ENCODE data around the gene DGLUCY.

DGLUCY gene

DNA sequence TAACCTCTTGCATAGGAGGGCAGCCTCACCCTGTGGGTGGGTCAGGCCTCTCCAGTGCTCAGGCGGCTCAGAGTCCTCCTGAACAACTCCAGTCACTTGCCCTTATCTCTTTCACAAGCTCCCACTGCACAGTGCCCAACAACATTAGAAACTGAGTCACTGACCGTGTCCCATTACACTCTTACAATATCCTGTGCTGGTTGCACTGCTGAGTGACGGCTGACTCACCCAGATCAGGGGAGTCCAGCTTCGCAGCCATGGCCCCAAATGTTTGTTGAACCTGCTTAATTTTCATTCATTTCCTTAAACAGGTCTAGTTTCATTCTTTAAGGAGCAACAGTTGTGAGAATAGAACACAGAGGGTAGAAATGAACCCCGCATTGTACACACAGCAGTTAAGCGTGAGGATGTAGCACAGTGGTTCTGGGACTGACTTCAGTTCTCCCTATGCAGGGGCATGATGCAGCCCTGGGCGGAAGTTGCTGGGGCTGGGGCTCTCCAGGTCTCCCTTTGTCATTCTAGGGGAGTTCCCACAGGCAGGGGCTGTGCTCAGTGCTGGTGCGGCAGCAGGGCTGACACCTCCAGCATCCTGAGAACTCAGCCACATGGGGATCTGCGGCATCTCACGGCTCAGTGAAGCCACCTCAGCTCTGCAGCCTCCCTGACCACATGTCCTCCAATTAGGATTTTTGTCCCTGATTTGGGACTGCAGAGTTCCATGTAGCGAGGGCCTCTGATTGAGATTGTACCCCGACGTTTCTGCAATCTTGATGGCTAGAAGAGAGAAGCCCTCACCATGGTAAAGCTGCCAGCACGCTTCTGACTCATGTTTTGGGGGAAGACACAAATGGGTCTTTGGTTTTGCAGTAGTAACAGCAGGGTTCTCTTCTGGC, 114.5 kb downstream of the DGLUCY start:
- H3K27me3 ChIP-seq (ENCODE audit: insufficient read depth, low read length): no peaks in the 10 kb centered on the region
- no peak overlapping the region for H3K4me3 ChIP-seq (ENCODE audit: low read depth, low read length)
- no peak overlapping the region for H2BK120ac ChIP-seq (ENCODE audit: insufficient read depth, low read length, poor library complexity)
- H2BK5ac ChIP-seq (ENCODE audit: low read depth, low read length, poor library complexity): no peak overlapping the region
- no peak overlapping the region for H2AK5ac ChIP-seq (ENCODE audit: low read length)
- H3K4ac ChIP-seq (ENCODE audit: low read depth, low read length): no peak overlapping the region
- WGBS (ENCODE audit: extremely low coverage, insufficient coverage, insufficient read length): no CpG with 5 or more reads among the region's 14 CpGs
- H3K4me2 ChIP-seq (ENCODE audit: low read length): no peak overlapping the region
- H4K8ac ChIP-seq (ENCODE audit: low read depth, low read length): no peak overlapping the region
- no peaks in the 10 kb centered on the region for H3K4me1 ChIP-seq (ENCODE audit: control insufficient read depth in 1 of 2, insufficient read depth in 2 of 2, low read length in 2 of 2)
- no peak overlapping the region for H3K18ac ChIP-seq (ENCODE audit: low read length)
- H3K14ac ChIP-seq (ENCODE audit: low read length): no peak overlapping the region
- no peak overlapping the region for H2AFZ ChIP-seq (ENCODE audit: insufficient read depth, low read length, poor library complexity)
- H4K91ac ChIP-seq (ENCODE audit: low read depth, low read length): no peak overlapping the region
- H3K9ac ChIP-seq (ENCODE audit: low read length): no peak overlapping the region
- DNase-seq: no peak
- H3K36me3 ChIP-seq (ENCODE audit: control insufficient read depth in 1 of 2, insufficient read depth in 2 of 2, low read length in 2 of 2): peaks cover 0 to 2% of the 10 kb centered on the region in 2 experiments
- no peak overlapping the region for H4K12ac ChIP-seq (ENCODE audit: low read depth, low read length)
- no peak overlapping the region for H3K27ac ChIP-seq (ENCODE audit: low read depth, low read length)
- H3K79me2 ChIP-seq (ENCODE audit: control insufficient read depth, insufficient read depth, low read length, poor library complexity): no peaks in the 10 kb centered on the region
- H2BK12ac ChIP-seq (ENCODE audit: low read length): no peak overlapping the region
- no peaks in the 10 kb centered on the region for H3K79me1 ChIP-seq (ENCODE audit: low read length)
- peaks cover under 1% of the 10 kb centered on the region for H3K9me3 ChIP-seq (ENCODE audit: insufficient read depth, low read depth, low read length)
- no peak overlapping the region for H3K23ac ChIP-seq (ENCODE audit: low read length)

DNA sequence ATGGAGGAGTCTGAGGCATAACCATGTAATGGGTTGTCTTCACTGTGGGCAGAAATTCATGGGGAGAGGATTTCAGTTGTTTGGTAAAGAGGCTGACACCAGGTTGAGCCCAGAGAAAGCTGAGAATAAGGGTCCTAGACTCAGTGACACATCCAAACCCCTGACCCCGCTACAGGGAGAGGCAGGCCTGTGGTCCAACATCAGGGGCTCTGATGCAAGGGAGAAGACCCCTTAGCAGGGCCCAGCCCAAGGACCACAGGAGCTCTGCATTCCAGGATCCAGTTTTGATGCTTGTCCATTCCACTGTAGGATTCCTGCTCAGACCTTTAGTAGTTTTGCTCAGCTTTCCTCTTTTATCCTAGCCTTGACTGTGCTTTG, 115.1 kb downstream of the DGLUCY start:
- Histone ChIP-seq H2AFZ (ENCODE audit: insufficient read depth, low read length, poor library complexity) (no peak overlapping the region), H3K14ac (ENCODE audit: low read length) (no peak overlapping the region), H3K27me3 (ENCODE audit: insufficient read depth, low read length) (no peaks in the 10 kb centered on the region), H4K12ac (ENCODE audit: low read depth, low read length) (no peak overlapping the region), H3K4me2 (ENCODE audit: low read length) (no peak overlapping the region), H3K4me3 (ENCODE audit: low read depth, low read length) (no peak overlapping the region), H2BK12ac (ENCODE audit: low read length) (no peak overlapping the region), H4K8ac (ENCODE audit: low read depth, low read length) (no peak overlapping the region), H3K9ac (ENCODE audit: low read length) (no peak overlapping the region), H3K18ac (ENCODE audit: low read length) (no peak overlapping the region), H2AK5ac (ENCODE audit: low read length) (no peak overlapping the region), H3K79me2 (ENCODE audit: control insufficient read depth, insufficient read depth, low read length, poor library complexity) (no peaks in the 10 kb centered on the region), H3K4ac (ENCODE audit: low read depth, low read length) (no peak overlapping the region), H3K79me1 (ENCODE audit: low read length) (no peaks in the 10 kb centered on the region), H3K9me3 (ENCODE audit: insufficient read depth, low read depth, low read length) (peaks cover 3% of the 10 kb centered on the region), H3K4me1 (ENCODE audit: control insufficient read depth in 1 of 2, insufficient read depth in 2 of 2, low read length in 2 of 2) (no peaks in the 10 kb centered on the region), H3K36me3 (ENCODE audit: control insufficient read depth in 1 of 2, insufficient read depth in 2 of 2, low read length in 2 of 2) (peaks cover 0 to 2% of the 10 kb centered on the region in 2 experiments), H2BK5ac (ENCODE audit: low read depth, low read length, poor library complexity) (no peak overlapping the region), H2BK120ac (ENCODE audit: insufficient read depth, low read length, poor library complexity) (no peak overlapping the region), H4K91ac (ENCODE audit: low read depth, low read length) (no peak overlapping the region), H3K27ac (ENCODE audit: low read depth, low read length) (no peak overlapping the region), H3K23ac (ENCODE audit: low read length) (no peak overlapping the region)
- no peak for DNase-seq
- no CpG with 5 or more reads among the region's 1 CpG for WGBS (ENCODE audit: extremely low coverage, insufficient coverage, insufficient read length)

DNA sequence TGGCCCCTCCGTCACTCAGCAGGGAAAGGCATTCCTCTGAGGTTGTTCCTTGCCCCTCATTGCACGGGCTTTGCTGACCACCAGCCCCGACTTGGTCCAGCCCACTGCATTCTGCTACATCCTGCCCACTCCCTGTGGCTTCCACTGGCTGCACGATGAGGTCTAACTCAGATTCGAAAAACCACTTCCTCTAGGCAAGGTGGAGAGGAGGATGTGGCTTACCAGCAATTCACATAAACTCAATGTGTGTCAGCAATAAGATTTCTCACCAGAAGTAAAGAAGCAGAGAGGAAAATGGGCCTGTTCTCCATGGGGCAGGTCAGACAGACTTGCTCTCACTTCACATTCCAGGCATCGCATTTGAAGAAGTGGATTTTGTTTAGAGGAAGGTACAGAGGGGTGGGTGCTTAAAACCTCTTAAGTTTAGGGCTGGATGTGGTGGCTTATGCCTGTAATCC, 115.9 kb downstream of the DGLUCY start:
- Histone ChIP-seq H3K27ac (ENCODE audit: low read depth, low read length) (no peak overlapping the region), H3K36me3 (ENCODE audit: control insufficient read depth in 1 of 2, insufficient read depth in 2 of 2, low read length in 2 of 2) (peaks cover 0 to under 1% of the 10 kb centered on the region in 2 experiments), H2BK12ac (ENCODE audit: low read length) (no peak overlapping the region), H3K79me2 (ENCODE audit: control insufficient read depth, insufficient read depth, low read length, poor library complexity) (no peaks in the 10 kb centered on the region), H2AK5ac (ENCODE audit: low read length) (no peak overlapping the region), H3K14ac (ENCODE audit: low read length) (no peak overlapping the region), H2BK120ac (ENCODE audit: insufficient read depth, low read length, poor library complexity) (no peak overlapping the region), H3K79me1 (ENCODE audit: low read length) (no peaks in the 10 kb centered on the region), H2AFZ (ENCODE audit: insufficient read depth, low read length, poor library complexity) (no peak overlapping the region), H2BK5ac (ENCODE audit: low read depth, low read length, poor library complexity) (no peak overlapping the region), H4K12ac (ENCODE audit: low read depth, low read length) (no peak overlapping the region), H3K4me1 (ENCODE audit: control insufficient read depth in 1 of 2, insufficient read depth in 2 of 2, low read length in 2 of 2) (no peaks in the 10 kb centered on the region), H3K9ac (ENCODE audit: low read length) (no peak overlapping the region), H4K91ac (ENCODE audit: low read depth, low read length) (no peak overlapping the region), H3K27me3 (ENCODE audit: insufficient read depth, low read length) (no peaks in the 10 kb centered on the region), H3K4ac (ENCODE audit: low read depth, low read length) (no peak overlapping the region), H3K23ac (ENCODE audit: low read length) (no peak overlapping the region), H3K18ac (ENCODE audit: low read length) (no peak overlapping the region), H3K4me3 (ENCODE audit: low read depth, low read length) (no peak overlapping the region), H3K4me2 (ENCODE audit: low read length) (no peak overlapping the region), H4K8ac (ENCODE audit: low read depth, low read length) (no peak overlapping the region), H3K9me3 (ENCODE audit: insufficient read depth, low read depth, low read length) (peaks cover 8% of the 10 kb centered on the region)
- no CpG with 5 or more reads among the region's 6 CpGs for WGBS (ENCODE audit: extremely low coverage, insufficient coverage, insufficient read length)
- no peak for DNase-seq

DNA sequence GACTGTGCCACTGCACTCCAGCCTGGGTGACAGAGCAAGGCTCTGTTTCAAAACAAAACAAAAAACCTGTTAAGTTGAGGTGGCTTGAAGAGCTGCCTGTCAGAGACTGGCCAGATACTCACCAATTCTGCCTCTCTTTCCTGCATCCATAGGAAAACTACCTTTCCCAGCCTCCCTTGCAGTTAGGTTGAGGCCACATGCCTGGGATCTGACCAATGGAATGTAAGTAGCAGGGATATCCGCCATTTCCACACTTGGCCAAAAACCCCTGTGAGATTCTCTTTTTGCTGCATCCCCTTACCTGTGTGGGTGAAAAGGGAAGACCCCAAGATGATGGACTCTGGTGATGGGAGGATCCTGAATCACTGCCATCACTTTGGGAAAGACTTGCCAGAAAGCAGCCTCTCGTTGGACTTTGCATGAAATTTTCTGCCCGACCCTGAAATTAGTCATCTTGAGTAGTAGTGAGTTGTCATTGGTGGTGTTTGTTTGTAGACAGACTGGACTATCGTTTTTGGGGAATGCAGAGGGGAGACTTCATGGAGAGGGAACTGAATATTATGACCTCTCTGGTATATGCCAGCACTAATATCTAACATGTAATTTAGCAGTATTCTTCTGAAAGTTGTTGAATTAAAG, 116.6 kb downstream of the DGLUCY start:
- H3K4me3 ChIP-seq (ENCODE audit: low read depth, low read length): no peak overlapping the region
- no peak overlapping the region for H2BK120ac ChIP-seq (ENCODE audit: insufficient read depth, low read length, poor library complexity)
- H3K14ac ChIP-seq (ENCODE audit: low read length): no peak overlapping the region
- DNase-seq: no peak
- no peaks in the 10 kb centered on the region for H3K27me3 ChIP-seq (ENCODE audit: insufficient read depth, low read length)
- H3K9ac ChIP-seq (ENCODE audit: low read length): no peak overlapping the region
- no peak overlapping the region for H2BK12ac ChIP-seq (ENCODE audit: low read length)
- H4K91ac ChIP-seq (ENCODE audit: low read depth, low read length): no peak overlapping the region
- H2BK5ac ChIP-seq (ENCODE audit: low read depth, low read length, poor library complexity): no peak overlapping the region
- no peaks in the 10 kb centered on the region for H3K36me3 ChIP-seq (ENCODE audit: control insufficient read depth in 1 of 2, insufficient read depth in 2 of 2, low read length in 2 of 2)
- H3K4ac ChIP-seq (ENCODE audit: low read depth, low read length): no peak overlapping the region
- H3K79me2 ChIP-seq (ENCODE audit: control insufficient read depth, insufficient read depth, low read length, poor library complexity): no peaks in the 10 kb centered on the region
- H2AK5ac ChIP-seq (ENCODE audit: low read length): no peak overlapping the region
- H4K12ac ChIP-seq (ENCODE audit: low read depth, low read length): no peak overlapping the region
- no peaks in the 10 kb centered on the region for H3K79me1 ChIP-seq (ENCODE audit: low read length)
- H2AFZ ChIP-seq (ENCODE audit: insufficient read depth, low read length, poor library complexity): no peak overlapping the region
- H3K4me1 ChIP-seq (ENCODE audit: control insufficient read depth in 1 of 2, insufficient read depth in 2 of 2, low read length in 2 of 2): no peaks in the 10 kb centered on the region
- H4K8ac ChIP-seq (ENCODE audit: low read depth, low read length): no peak overlapping the region
- no peak overlapping the region for H3K23ac ChIP-seq (ENCODE audit: low read length)
- H3K4me2 ChIP-seq (ENCODE audit: low read length): no peak overlapping the region
- H3K18ac ChIP-seq (ENCODE audit: low read length): no peak overlapping the region
- no peak overlapping the region for H3K27ac ChIP-seq (ENCODE audit: low read depth, low read length)
- WGBS (ENCODE audit: extremely low coverage, insufficient coverage, insufficient read length): no CpG with 5 or more reads among the region's 4 CpGs
- peaks cover 8% of the 10 kb centered on the region for H3K9me3 ChIP-seq (ENCODE audit: insufficient read depth, low read depth, low read length)

Data from trophoblast cell (in vitro differentiated cells and primary cell).